T-helper 1 cell (primary cell): Measurements from ENCODE around the gene TRERF1.

ENCODE experiments used
- DNase-seq, 5 donors: peaks; one replicate each; pipeline ENCODE4 v3.0.0-alpha.2; 2012 to 2020

TRERF1 gene

DNA sequence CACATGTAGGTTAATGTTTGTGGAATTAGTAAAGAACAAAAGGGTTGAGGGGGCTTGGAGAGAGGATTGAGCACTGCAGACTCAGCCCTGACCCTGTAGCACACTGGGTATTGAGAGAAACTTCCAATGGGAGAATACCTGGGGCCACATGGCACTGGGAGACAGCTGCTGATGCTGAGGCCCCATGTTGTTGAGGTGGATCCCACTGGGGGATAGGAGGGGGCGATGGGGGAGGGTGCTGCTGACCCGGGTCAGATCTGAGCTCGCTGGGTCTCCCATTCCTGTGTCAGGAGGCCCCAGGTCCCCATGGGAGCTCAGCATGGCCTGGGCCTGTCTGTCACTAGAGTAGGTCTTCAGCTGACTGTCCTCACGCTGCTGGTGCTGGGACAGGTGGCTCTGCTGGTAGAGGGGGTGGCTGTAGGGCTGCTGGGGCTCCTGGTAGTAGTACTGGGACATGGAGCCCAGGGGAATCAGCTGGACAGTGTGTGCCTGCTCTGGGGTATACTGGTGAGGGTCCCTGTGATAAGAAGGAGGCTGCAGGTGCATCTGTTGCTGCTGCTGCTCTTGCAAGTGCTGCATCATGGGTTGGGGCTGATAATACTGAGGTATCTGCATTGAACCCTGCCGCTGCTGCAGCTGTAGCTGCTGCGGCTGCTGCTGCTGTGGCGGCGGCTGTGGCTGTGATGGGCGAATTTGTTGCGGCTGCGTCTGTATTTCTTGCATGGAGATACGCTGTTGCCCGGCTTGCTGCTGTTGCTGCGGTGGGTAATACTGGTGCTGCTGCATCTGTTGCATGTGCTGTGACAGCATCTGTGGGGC, 183.5 kb downstream of the TRERF1 start:
- no peak for DNase-seq

DNA sequence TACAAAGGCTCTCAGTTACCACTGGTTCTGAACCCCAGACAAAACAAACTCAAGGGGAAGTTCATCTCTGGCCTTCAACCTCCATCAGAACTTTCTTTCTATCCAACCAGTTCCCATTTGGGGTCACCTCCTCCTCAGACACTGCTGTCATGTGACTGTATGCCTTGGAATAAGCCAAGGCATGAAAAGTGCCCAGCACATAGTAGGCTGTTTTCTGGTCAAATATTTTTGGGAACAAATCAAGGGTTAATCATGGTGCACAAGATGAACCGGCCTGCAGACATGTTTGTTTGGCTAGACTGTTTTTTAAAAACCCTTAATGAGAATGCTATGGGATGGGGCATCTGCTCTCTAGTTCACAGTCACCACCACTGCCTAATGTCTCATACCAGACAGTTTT, 185.2 kb downstream of the TRERF1 start:
- DNase-seq = no peak

DNA sequence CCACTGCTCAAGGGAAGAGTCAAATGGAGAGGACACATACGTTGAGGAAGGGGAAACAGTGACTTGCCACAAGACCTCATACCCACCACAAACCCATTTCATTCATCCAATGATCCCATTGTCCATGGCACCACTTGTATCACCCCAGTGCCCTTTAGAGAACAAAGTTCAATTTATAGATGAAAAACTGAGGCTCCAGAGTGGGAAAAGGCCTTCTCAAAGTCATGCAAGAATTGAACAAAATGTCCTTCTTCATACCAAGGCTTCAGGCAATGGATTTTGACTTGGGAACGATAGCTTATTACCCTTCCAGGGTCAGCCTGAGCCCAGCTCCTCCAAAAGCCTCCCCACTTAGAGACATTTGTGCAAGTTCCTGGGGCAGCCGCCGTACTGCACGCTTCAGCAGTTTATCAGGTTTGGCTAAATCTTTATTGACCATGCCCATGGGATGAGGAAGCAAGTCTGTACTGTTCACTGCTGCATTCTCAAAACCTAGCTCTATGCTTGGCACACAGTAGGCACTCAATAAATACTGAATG, 186.8 kb downstream of the TRERF1 start:
- DNase-seq = no peak

DNA sequence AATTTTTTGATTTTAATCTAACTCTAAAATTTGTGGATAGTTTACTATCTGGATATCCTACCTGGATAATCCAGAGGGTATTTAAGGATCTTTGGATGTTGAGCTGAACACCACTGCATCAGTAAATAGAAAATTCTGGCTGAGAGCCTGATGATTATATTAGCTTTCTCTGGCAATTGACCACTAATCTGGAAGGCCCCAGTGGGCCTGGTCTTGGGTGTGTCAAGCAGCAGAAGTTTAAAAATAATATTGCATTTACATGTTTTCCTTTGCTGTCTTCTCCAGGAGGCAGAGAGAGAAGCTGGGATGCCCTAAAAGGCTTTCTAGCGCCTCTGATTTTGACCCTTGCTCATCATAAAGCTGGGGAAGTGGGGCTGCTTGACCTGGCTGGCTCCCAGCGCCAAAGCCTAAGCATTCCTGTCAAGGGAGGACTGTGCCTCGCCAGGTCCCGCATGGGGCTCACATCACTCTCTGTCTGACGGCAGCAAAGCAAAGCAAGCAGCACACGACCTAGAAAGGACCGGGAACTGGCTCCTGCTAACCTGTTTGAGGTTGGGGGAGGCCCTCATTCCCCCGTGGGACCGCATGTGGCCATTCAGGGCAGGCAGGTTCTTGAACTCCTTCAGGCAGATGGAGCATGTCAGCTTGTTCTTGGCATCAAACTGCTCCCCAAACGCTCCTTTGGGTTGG, 187.4 kb downstream of the TRERF1 start:
- no peak for DNase-seq

DNA sequence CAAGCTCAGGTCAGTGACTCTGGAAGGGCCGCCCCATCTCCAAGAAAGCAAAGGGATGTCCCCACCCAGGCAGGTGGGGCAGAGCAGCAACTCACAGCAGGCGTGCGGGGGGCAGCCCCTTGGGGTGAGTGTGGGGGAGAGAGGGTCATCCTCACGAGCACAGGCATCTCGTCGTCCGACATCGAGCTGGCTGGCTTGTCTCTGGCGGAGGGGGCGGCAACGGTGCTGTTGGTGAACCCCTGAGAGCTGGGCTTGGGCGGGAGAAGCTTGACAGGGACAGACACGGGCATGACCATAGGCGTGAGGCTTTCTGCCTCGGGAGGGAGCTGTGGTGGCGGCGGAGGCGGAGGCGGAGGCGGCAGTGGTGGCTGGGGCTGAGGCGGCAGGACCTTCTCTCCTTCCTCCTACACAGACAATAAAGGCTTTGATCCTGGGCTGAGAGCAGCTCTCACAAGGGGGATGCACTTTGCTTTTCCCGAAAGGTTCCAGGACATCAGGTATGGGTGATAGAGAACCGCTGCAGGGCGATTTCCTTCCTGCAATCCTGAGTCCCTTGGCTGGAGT, 188.5 kb downstream of the TRERF1 start:
- no peak for DNase-seq

DNA sequence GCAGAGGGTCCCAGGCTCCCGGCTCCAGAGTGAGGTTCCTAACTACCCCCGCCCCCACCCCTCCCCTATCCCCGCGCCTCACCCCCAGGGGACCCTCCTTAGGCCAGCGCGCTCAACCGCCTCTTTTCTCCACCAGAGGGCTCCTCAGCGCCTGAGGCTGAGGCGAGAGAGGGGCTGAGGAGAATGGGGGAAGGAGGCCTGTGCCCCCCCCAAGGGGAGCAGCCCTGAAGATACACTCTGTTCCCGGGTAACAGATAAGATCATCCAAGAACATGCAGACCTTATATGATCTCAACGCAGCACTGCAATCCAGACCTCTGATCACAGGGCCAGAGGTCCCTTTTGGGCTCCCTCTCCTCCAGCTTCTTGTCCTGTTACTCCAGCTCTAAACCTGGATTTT, 190.8 kb downstream of the TRERF1 start:
- DNase-seq = peak in 2 of 5 donors; percentile 11 to 19

DNA sequence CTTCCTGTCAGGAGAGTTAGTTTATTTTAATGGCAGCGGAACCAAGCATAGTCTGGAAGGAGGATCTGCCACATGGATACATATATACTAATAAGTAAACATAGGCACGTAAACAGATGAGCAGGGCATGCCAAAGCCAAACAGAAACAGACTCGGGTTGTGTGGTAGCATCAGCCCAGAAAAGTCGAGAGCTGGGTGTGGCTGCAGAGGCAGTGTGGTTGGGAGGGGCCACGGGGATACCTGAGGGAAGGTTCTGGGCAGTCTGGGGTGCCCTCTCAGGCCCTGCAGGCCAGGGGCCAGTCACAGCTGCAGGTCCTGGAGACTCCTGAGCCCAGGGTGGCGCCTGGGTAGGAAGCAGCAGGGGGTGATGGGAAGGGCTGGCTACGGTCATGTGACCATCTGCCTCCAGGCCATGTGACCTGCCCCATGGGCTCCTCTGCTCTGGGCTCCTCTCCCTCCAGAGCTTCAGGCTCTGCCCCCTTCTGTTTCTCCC, 191.3 kb downstream of the TRERF1 start:
- no peak for DNase-seq

DNA sequence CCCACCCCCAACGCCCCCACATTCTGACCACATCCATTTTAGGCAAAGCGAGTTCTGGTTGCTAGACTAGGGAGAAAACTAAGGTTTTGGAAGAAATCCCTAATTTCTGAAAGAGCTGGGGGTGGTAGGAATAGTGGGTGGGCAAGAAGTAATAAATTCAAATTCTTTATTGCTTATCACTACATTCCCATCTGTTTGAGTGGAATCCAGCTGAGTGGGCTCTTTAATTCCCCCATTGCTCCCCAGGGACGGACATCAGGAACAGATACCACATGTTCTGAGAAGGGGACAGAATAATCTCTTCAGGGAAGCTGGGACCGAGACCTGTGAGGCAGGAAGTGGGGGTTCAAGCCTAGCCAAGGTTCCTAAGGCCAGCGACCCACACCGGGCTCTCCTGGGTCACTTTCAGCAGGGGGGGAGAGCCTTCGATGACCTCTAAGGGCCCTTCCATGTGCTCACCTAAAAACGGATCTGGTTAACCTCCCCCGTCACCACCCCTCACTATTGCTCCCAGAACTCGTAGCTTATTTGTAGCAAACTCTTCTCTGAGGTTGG, 191.8 kb downstream of the TRERF1 start:
- no peak for DNase-seq

DNA sequence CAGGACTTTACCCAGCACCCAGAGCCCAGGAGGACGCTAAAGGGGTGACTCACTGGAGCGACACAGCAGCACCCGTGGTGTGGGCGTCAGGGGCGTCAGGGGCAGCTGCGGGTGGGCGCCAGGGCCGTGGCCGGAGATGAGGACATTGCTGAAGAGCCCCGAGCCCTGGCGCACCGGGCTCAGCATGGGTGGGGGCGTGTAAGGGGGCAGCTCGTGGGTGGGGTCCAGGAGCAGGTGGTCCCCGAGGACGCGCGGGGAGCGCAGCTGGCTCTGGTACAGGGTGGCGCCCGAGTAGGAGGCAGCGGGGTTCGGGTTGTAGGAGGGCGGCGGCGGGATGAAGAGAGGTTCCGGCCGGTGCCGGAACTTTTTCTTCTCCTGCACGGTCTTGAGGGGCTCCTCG, 192.4 kb downstream of the TRERF1 start:
- no peak for DNase-seq

DNA sequence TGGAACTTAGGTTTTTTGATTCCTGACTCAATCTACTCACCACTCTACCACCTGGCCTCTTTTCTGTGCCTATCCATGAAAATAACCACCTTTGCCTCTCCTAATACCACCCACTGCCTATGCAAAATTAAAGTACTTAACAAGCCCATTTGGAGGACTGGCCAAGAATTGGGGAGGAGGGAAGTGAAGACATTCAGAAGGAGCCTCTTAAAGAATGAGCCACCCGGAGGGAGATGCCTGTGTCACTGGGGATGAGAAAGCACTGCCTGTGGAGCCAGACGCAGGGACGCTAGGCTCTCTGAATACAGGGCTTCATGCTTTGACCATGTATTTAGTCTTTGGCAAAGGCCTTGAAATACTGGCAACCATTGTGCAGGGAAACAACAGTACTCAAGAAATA, 194.1 kb downstream of the TRERF1 start:
- DNase-seq = no peak

DNA sequence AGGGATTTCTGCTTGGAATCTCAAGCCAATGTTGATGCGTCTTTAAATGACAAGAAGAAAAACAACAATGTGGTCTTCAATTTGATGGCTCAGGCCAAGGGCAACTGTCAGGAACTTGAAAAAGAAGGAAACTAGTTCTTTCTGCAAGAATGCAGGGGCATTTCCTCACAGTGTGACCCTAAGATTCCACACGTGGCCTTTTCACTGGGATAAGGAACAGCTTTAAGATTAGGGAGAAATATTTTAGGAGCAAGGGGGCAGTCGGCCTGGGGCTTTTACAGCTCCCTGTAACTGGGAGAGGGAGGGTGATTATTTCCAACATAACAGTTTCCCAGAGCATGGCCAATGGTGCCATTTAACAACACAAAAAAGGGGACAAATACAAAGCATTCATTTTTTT, 194.7 kb downstream of the TRERF1 start:
- no peak for DNase-seq

DNA sequence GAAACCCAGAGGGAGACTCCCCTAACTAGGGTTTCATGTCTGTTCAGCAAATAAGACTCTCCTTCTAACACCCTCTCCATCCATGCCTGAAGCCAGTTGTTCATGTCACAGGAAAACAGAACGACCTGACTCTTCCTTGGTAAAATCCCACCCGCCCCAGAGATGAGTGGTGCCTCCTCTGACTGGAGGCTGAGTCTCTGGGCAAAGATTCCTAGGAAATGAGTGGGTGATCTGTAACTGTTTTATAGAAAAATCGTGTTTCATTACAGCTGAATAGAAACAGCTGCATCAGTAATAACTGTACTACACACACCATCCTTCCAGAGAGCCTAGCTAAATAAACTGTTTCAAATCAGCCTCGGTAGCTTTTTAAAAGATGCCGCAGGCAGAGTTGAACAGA, 196.7 kb downstream of the TRERF1 start:
- DNase-seq = no peak

DNA sequence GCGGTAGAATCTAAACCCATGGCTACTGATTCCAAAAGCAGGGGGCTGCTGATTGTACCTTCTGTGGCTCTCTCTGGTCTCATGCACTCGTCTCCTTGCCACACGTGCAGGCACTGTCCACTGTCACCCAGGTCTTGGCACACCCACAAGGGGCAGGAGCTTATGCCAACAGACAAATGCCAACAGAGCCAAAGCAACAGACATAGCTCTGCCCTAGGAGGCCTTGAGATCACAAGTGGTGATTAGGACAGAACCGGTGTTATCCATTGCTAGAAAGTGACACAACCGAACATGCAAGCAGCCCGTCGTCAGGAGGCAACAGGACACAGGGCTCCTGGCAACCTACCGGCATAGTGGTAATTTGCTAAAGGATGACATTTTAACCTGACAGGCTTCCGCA, 197.2 kb downstream of the TRERF1 start:
- no peak for DNase-seq

DNA sequence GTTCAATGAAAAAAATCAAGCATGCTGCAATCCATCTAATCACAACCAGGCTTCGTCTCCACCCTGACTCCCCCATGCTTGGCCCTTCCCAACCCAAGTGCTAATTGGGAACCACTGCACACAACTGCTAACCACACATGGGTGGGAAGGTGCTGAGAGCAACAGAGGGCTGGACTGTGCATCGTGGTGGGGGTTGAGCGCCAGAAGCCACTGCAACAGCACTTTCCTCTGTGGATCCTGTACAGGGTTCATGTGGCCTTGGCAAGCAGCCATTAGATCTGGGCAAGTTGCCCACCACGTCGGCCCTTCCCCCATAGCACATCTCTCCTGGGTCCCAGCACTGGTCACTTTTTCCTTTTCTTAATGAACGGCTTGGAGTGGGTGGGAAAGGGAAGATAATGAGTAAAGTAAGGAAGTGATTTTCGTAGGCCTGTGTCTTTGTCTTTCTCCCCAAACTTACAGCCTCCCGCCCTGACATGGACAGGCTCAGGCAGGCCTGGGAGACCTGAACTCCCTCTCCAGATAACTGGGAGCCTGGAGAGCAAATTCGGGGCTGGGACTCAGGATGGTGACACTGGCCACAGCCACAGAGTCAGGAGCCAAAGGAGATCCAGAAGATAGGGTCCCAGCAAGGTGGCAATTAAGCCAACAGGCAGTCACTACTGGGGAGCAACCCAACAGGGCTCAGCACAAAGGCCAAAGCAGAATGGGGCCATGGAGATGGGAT, 199.7 kb downstream of the TRERF1 start:
- DNase-seq = no peak

DNA sequence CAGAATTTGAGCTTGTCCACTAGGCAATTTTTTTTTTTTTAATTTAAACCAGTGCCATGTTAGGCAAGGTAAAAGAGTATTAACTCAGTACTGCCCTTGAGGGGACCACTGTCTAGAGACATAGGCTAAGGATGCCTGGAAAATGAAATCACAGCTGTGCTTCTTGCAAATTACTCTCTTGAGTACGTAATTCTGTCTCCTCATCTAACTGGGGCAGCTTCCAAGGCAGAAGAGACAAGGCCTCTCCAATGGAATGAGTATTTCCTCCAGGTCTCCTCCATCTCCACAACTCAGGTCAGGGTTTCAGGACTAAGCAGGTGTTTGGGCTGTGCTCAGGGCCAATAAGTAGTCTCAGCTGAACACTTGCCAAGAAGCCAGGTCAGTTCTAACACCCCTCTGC, 200.2 kb downstream of the TRERF1 start:
- no peak for DNase-seq

DNA sequence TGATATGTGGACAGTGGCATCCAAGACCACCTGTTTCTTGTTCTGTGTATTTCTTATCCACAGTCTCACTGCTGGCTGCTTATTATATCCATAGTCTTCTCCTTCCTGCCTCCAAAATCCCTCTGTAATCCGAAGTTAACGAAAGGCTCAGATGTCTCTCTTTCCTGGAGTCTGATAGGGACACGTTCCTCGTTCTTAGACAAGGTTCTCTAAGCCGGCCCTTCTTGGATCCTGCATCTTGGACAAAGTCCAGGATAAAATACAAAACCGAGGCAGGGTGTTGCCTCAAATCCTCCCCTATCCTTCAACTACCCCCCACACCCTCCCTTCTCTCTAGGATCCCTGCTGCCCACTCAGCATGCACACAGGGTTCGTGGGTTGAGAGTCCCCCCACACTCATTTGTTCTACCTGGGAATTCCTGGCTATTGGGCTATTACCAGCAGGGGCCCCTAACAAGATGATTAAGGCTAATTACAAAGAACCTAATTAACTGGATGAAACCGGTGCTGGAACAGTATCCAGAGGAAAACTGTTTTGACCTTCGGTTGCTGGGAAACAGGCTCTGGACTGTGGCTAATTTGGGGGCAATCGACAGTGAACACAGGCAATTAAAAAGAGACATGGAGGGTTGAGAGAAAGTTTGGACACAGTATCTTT, 201.3 kb downstream of the TRERF1 start:
- no peak for DNase-seq

DNA sequence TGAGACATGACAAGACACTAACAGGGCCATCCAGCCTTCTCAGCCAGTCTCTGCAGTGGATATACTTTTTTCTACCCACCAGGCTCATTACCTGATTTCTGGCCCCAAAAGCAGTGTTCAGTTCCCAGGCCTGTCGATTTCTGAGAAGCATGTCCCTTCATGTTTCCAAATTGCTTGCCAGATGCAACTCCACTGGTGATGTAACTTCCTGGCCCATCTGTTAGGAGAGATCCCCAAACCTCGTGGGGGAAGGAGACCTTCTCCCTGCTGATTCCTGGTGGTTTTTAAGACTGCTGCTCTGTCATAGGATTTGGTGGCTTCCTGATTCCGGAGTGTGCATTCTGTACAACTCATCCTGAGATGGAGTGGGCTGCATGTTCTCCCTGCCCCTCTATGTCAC, 202.4 kb downstream of the TRERF1 start:
- no peak for DNase-seq

DNA sequence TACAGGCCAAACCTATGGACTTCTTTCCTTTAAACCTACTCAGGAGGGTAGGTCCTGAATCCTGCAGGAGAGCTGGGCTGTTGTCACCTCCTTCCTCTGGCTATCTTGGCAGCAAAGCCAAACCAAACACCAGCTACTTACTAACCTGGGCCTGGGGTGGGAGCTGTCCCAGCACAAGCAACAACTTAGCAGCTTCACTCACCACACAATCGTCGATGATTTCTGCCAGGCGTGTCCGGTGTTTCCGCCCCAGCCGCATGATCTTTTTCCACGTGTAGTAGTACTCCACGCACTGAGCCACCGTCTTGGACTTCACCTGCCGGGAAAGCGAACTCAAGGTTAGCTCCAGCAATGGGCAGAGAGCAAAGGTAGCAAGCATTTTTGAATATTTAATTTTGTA, 208.7 kb downstream of the TRERF1 start:
- no peak for DNase-seq

DNA sequence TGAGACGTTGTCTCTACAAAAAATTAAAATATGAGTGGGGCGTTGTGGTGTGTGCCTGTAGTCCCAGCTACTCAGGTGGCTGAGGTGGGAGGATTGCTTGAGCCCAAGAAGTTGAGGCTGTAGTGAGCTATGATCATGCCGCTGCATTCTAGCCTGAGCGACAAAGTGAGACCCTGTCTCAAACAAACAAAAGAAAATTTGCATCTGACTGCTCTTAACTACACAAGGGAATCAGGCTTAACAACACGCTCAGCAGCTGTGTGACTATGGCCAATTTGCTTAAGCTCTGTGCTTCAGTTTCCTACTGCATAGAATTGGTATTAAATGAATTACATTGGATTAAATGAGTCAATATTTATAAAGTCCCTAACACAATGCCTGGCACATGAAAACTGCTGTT, 209.8 kb downstream of the TRERF1 start:
- DNase-seq = no peak

DNA sequence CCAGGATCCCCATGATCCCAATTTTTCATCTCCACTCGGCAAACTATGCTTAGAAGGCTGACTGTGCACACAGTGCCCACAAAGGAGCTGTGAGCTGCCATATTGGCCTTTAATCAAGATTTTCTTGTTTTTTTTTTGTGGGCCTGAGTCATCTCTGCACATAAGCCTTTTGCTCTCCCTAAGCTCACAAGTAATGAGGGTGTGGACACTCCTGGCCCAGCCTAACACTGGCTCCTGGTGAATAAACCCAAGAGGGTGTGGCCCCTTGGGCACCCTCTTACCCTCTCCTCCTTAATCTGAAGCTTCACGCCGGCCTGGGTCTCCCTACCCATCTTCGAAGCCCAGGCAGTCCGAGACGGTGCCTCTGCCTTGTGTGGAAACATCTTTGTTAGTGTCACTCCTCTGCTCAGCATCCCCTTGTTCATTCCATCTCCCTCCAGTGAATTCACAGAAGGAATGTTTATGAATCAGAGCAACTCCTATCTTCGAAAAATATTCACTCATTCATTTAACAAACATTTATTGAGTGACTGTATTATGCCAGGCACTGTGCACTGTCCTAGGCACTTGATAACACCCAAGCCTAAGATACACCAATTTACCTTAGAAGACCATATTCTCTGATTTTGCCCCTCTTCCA, 211.9 kb downstream of the TRERF1 start:
- DNase-seq = no peak

DNA sequence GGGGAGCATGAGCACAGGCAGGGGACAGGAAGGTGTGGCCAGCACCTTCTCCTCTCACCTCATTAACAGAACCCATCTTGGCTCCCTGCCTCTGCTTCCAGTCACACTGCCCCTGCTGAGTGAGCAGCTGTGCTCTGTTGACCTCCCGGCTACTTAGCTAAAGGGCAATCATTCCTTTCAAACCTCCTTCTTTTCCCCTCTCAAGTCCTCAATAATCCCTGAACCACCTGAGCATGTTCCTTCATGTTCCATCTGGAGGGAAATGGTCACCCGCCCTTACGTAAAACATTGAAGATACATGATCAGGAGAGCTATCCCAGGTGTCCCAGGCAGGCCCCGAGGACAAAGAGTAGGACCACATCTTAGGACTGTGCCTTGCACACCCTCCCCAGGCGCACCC, 212.4 kb downstream of the TRERF1 start:
- DNase-seq = no peak

DNA sequence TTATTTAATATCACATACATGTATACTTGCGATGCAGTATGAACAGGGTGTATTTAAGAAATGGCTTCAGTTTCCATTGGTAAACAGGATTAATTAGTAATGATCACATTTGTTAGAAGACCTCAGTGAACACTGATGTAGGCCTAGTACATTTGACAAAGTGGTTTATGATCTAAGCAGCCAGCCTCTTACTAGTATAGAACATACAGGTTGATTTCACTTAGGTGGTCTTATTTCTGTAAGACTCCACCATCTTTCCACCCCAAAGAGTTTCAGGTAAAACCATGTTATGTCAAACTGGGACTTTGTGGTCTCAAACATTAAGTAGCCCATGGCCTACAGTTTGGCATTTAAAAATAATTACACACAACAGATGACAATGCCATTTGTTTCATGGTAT, 213.9 kb downstream of the TRERF1 start:
- DNase-seq = no peak
